HepG2 (cell line): ENCODE data around the gene PPP1R13L. TPM values are rescaled to one million over a fixed set of nuclear protein-coding genes. Genes with fewer than 3 reads are reported as not detected.

Source experiments
- ATAC-seq: fragments of 200-7000 bp; cut with Tn5 transposase; 3 replicates; pipeline ENCODE4 v1.9.1; 2020; ENCODE audit warnings: mild to moderate bottlenecking, moderate library complexity
- BruUV-seq: library from RNA; stranded (reverse); fragments of 400-500 nt; replicated peaks from 2 replicates; lab custom pipeline; 2021; lab: Mats Ljungman, UMichigan
- CTCF ChIA-PET: fragments of 300-600 bp; formaldehyde crosslinking; extraction: SDS; loops from one replicate; lab custom pipeline; 2021; ENCODE audit warnings: low total read pairs, inconsistent platforms, low intra/inter-chr PET ratio; lab: Yijun Ruan, JAX
- POLR2A ChIA-PET: fragments of 350-600 bp; sonication (Branson Sonifier 250); formaldehyde crosslinking; loops from one replicate; lab custom pipeline; 2020; ENCODE audit warnings: antibody characterized with exemption, inconsistent platforms; lab: Yijun Ruan, JAX
- DNase-seq: peaks from one replicate; pipeline ENCODE4 v3.0.0-alpha.2; 2015; ENCODE audit warnings: low spot score
- FAIRE-seq: peaks from 3 replicates; lab custom pipeline; 2011; peaks lifted over from hg19 to GRCh38; lab: Jason Lieb, UNC
- H2AFZ ChIP-seq: one replicate; pipeline ENCODE4 v1.6.1; 2011; ENCODE audit warnings: low read length, inconsistent platforms
- H3K27ac ChIP-seq: fragments of 300-600 bp; 3 replicates; pipeline ENCODE4 v1.8.0; 2011; ENCODE audit warnings: mixed run types, mild to moderate bottlenecking, mixed read lengths, low read length, inconsistent platforms; ENCODE audit not compliant: insufficient read depth; ENCODE audit errors: extremely low read length
- H3K27me3 ChIP-seq, 2 experiments: fragments of 200-600 bp in 1 of 2; 2 replicates in 1 of 2; 3 replicates in 1 of 2; pipeline versions ENCODE4 v1.6.0 to v1.8.0; 2011; ENCODE audit warnings: low read length in 2 of 2, mild to moderate bottlenecking in 2 of 2, moderate library complexity in 2 of 2, inconsistent platforms in 1 of 2; ENCODE audit not compliant: insufficient read depth in 2 of 2, control insufficient read depth in 1 of 2
- H3K36me3 ChIP-seq, 2 experiments: fragments of 200-600 bp in 1 of 2; replicated peaks in 1 of 2; 2 replicates in 1 of 2; 3 replicates in 1 of 2; pipeline versions ENCODE4 v1.5.1 to v1.8.0; 2011; ENCODE audit warnings: low read length in 2 of 2, inconsistent platforms in 1 of 2; ENCODE audit not compliant: insufficient read depth in 2 of 2, control insufficient read depth in 1 of 2
- H3K4me1 ChIP-seq: 2 replicates; pipeline ENCODE4 v1.5.1; 2012; ENCODE audit warnings: low read length, inconsistent platforms; ENCODE audit not compliant: insufficient read depth
- H3K4me2 ChIP-seq: 2 replicates; pipeline ENCODE4 v1.6.0; 2011; ENCODE audit warnings: low read depth, low read length, inconsistent platforms
- H3K4me3 ChIP-seq, 3 experiments: fragments of 200-600 bp in 1 of 3; sonication (generic), shearing (Covaris generic) in 1 of 3; replicated peaks in 1 of 3; 2 replicates each; pipeline ENCODE4 v1.5.1; 2011 to 2016; ENCODE audit warnings: low read length in 3 of 3, inconsistent platforms in 2 of 3, low read depth in 2 of 3, mild to moderate bottlenecking in 2 of 3, control low read depth in 1 of 3, mixed read lengths in 1 of 3; ENCODE audit not compliant: insufficient read depth in 1 of 3
- H3K79me2 ChIP-seq: one replicate; pipeline ENCODE4 v1.6.1; 2011; ENCODE audit warnings: low read length, inconsistent platforms; ENCODE audit not compliant: insufficient read depth
- H3K9ac ChIP-seq: 2 replicates; pipeline ENCODE4 v1.6.0; 2011; ENCODE audit warnings: mild to moderate bottlenecking, low read depth, low read length, inconsistent platforms; ENCODE audit not compliant: insufficient read depth
- H3K9me3 ChIP-seq: 2 replicates; pipeline ENCODE4 v1.5.1; 2012; ENCODE audit warnings: mild to moderate bottlenecking, low read length
- H4K20me1 ChIP-seq: 2 replicates; pipeline ENCODE4 v1.6.0; 2011; ENCODE audit warnings: inconsistent platforms, mild to moderate bottlenecking, low read length, moderate library complexity; ENCODE audit not compliant: insufficient read depth
- CENPX ChIP-seq: sonication (generic); formaldehyde crosslinking; IDR thresholded peaks from 2 replicates; pipeline ENCODE4 v1.9.0; 2021; ENCODE audit warnings: mild to moderate bottlenecking, missing genetic modification reagents, moderate library complexity
- KDM1A ChIP-seq: IDR thresholded peaks from 2 replicates; pipeline ENCODE4 v1.6.1; 2016; ENCODE audit warnings: missing compliant biosample characterization
- RFX1 ChIP-seq: fragments of 450-650 bp; IDR thresholded peaks from 2 replicates; pipeline ENCODE4 v1.6.1; 2017
- ZGPAT ChIP-seq: IDR thresholded peaks from 2 replicates; pipeline ENCODE4 v1.6.1; 2016; ENCODE audit warnings: mild to moderate bottlenecking
- ZNF207 ChIP-seq: fragments of 450-650 bp; IDR thresholded peaks from 2 replicates; pipeline ENCODE4 v1.6.1; 2016; ENCODE audit warnings: antibody characterized with exemption, borderline replicate concordance
- ZNF235 ChIP-seq: sonication (generic); formaldehyde crosslinking; IDR thresholded peaks from 2 replicates; pipeline ENCODE4 v1.8.1; 2023; ENCODE audit warnings: mild to moderate bottlenecking, missing genetic modification reagents, borderline replicate concordance
- ZNF414 ChIP-seq: sonication (generic); formaldehyde crosslinking; IDR thresholded peaks from 2 replicates; pipeline ENCODE4 v1.5.0; 2020; ENCODE audit warnings: missing genetic modification reagents
- ZNF768 ChIP-seq: sonication (generic); formaldehyde crosslinking; IDR thresholded peaks from 2 replicates; pipeline ENCODE4 v1.4.0; 2020; ENCODE audit warnings: missing genetic modification reagents
- WGBS: methylation state at CpG from one replicate; pipeline ENCODE4 v1.1.6; 2017; ENCODE audit warnings: low lambda C conversion rate; 5-methylcytosine and 5-hydroxymethylcytosine counted together
- in situ Hi-C: cut with HindIII; loops from 2 replicates; pipeline ENCODE4 v1.10.0; 2017; ENCODE audit warnings: low pct_unique_long_range_greater_than_20kb; ENCODE audit not compliant: extremely low pct_ligation_motif_present
- intact Hi-C: fragments of 100-400 bp; cut with micrococcal nuclease; formaldehyde crosslinking; loops from one replicate; pipeline ENCODE4 v1.10.0; 2022; ENCODE audit not compliant: unreplicated experiment
- polyA plus RNA-seq, 8 experiments: library from polyadenylated mRNA; depleted of rRNA in 3 of 8; stranded (reverse) in 7 of 8; unstranded in 1 of 8; fragments of >200 nt; fragmentation: Illumina TruSeq in 4 of 8; extraction: Trizol in 4 of 8; gene quantifications; 2 replicates each; pipeline versions ENCODE4 v1.2.1 to v1.2.3, GENCODE V29; 2011 to 2016; ENCODE audit warnings: low read depth in 4 of 8, missing spikeins in 1 of 8, mixed read lengths in 1 of 8; ENCODE audit not compliant: insufficient read depth in 1 of 8
- total RNA-seq, 5 experiments: library from RNA; depleted of rRNA; stranded (reverse); fragments of >200 nt; fragmentation: Illumina TruSeq; extraction: Trizol; gene quantifications; 2 replicates each; pipeline ENCODE4 v1.2.3, GENCODE V29; 2016; ENCODE audit warnings: low read depth in 1 of 5

Gene PPP1R13L
- total and polyA plus RNA-seq, 2 of the 13 experiments (the other 11 are each of a cell fraction or from before 2014, with no cell fraction given): 1.3 to 6.6 TPM

GRCh38 chr19:45336696-45337251 is 68.1 kb downstream of the PPP1R13L start:
- H3K4me2 ChIP-seq: no peak overlapping the region
- POLR2A ChIA-PET: interaction anchor here (0.6 kb wide), 1 partner anchor 135 kb away, joined by 4 read pairs; no protein-coding TSS in a partner anchor

More at GRCh38 chr19:45336696-45337251, 68.1 kb downstream of the PPP1R13L start:
- no peak for FAIRE-seq
- Histone ChIP-seq H3K9me3 (no peaks in the 10 kb centered on the region), H3K9ac (no peak overlapping the region), H3K4me3 (no peak overlapping the region), H4K20me1 (no peaks in the 10 kb centered on the region), H3K4me1 (peaks cover 40% of the 10 kb centered on the region), H3K36me3 (no peaks in the 10 kb centered on the region), H3K27me3 (peaks cover 4 to 21% of the 10 kb centered on the region in 2 experiments; a peak in 4 of 5 replicates), H2AFZ (no peak overlapping the region), H3K27ac (no peak overlapping the region), H3K79me2 (no peaks in the 10 kb centered on the region)
- TF ChIP-seq RFX1 (no peak), ZNF768 (CRISPR knock-in tag) (peak; percentile 86), ZNF207 (no peak), KDM1A (CRISPR knock-in tag) (no peak), ZNF414 (CRISPR knock-in tag) (no peak), ZNF235 (CRISPR knock-in tag) (no peak), ZGPAT (CRISPR knock-in tag) (no peak), CENPX (CRISPR knock-in tag) (no peak)
- CTCF ChIA-PET: no interaction called here
- WGBS: 18% methylated on average over 10 of the region's 11 CpGs
- intact Hi-C loops: no loop called here
- no TSS peak for BruUV-seq
- no peak for ATAC-seq
- DNase-seq: no peak
- in situ Hi-C loops: no loop called here
